HepG2 (cell line): ENCODE data around the gene ADM. TPM values are rescaled to one million over a fixed set of nuclear protein-coding genes. Genes with fewer than 3 reads are reported as not detected.

Source experiments
- BHLHE40 ChIP-seq: IDR thresholded peaks from 2 replicates; pipeline ENCODE4 v1.6.1; 2011; ENCODE audit warnings: low read length, improper control_type of control experiment
- E2F1 ChIP-seq: sonication (generic); formaldehyde crosslinking; IDR thresholded peaks from 2 replicates; pipeline ENCODE4 v1.5.0; 2020; ENCODE audit warnings: missing genetic modification reagents
- GATAD2A ChIP-seq: IDR thresholded peaks from 2 replicates; pipeline ENCODE4 v1.6.1; 2016
- KLF9 ChIP-seq: IDR thresholded peaks from 2 replicates; pipeline ENCODE4 v1.6.1; 2016; ENCODE audit warnings: low read depth
- NAIF1 ChIP-seq: sonication (generic); formaldehyde crosslinking; IDR thresholded peaks from 2 replicates; pipeline ENCODE4 v1.5.0; 2020; ENCODE audit warnings: mild to moderate bottlenecking, missing genetic modification reagents, borderline replicate concordance
- PBX3 ChIP-seq: sonication (generic); formaldehyde crosslinking; IDR thresholded peaks from 2 replicates; pipeline ENCODE4 v1.8.1; 2023; ENCODE audit warnings: missing genetic modification reagents, inconsistent platforms, borderline replicate concordance
- RAD21 ChIP-seq: fragments of 450-650 bp; formaldehyde crosslinking; IDR thresholded peaks from 2 replicates; pipeline ENCODE4 v1.5.0; 2020; ENCODE audit warnings: mild to moderate bottlenecking
- SPEN ChIP-seq: sonication (generic); formaldehyde crosslinking; IDR thresholded peaks from 2 replicates; pipeline ENCODE4 v1.5.1; 2020; ENCODE audit warnings: low read depth, mild to moderate bottlenecking, missing genetic modification reagents
- ZBTB3 ChIP-seq: sonication (generic); formaldehyde crosslinking; IDR thresholded peaks from 2 replicates; pipeline ENCODE4 v1.4.0; 2020; ENCODE audit warnings: low read depth, mild to moderate bottlenecking, moderate library complexity, missing genetic modification reagents, borderline replicate concordance
- ZNF510 ChIP-seq: sonication (generic); formaldehyde crosslinking; IDR thresholded peaks from 2 replicates; pipeline ENCODE4 v1.4.0; 2020; ENCODE audit warnings: low read depth, mild to moderate bottlenecking, missing genetic modification reagents
- ZNF576 ChIP-seq: sonication (generic); formaldehyde crosslinking; IDR thresholded peaks from 2 replicates; pipeline ENCODE4 v1.4.0; 2020; ENCODE audit warnings: mild to moderate bottlenecking, missing genetic modification reagents
- polyA plus RNA-seq, 8 experiments: library from polyadenylated mRNA; depleted of rRNA in 3 of 8; stranded (reverse) in 7 of 8; unstranded in 1 of 8; fragments of >200 nt; fragmentation: Illumina TruSeq in 4 of 8; extraction: Trizol in 4 of 8; gene quantifications; 2 replicates each; pipeline versions ENCODE4 v1.2.1 to v1.2.3, GENCODE V29; 2011 to 2016; ENCODE audit warnings: low read depth in 4 of 8, missing spikeins in 1 of 8, mixed read lengths in 1 of 8; ENCODE audit not compliant: insufficient read depth in 1 of 8
- total RNA-seq, 5 experiments: library from RNA; depleted of rRNA; stranded (reverse); fragments of >200 nt; fragmentation: Illumina TruSeq; extraction: Trizol; gene quantifications; 2 replicates each; pipeline ENCODE4 v1.2.3, GENCODE V29; 2016; ENCODE audit warnings: low read depth in 1 of 5
- TF ChIP-seq, protein P1 (sequence below): sonication (generic); formaldehyde crosslinking; IDR thresholded peaks from 2 replicates; pipeline ENCODE4 v1.4.0; 2020; ENCODE audit warnings: missing genetic modification reagents
- TF ChIP-seq, protein P2 (sequence below): sonication (generic); formaldehyde crosslinking; IDR thresholded peaks from 2 replicates; pipeline ENCODE4 v1.4.0; 2020; ENCODE audit warnings: mild to moderate bottlenecking, missing genetic modification reagents
- TF ChIP-seq, protein P3 (sequence below): sonication (generic); formaldehyde crosslinking; IDR thresholded peaks from 2 replicates; pipeline ENCODE4 v1.8.0; 2022; ENCODE audit warnings: missing genetic modification reagents, mild to moderate bottlenecking, inconsistent platforms, borderline replicate concordance
- TF ChIP-seq, protein P4 (sequence below): sonication (generic); formaldehyde crosslinking; IDR thresholded peaks from 2 replicates; pipeline ENCODE4 v1.5.0; 2020; ENCODE audit warnings: mild to moderate bottlenecking, missing genetic modification reagents

Gene ADM
- total and polyA plus RNA-seq, 2 of the 13 experiments (the other 11 are each of a cell fraction or from before 2014, with no cell fraction given), result 10.7 to 26.1 TPM

DNA sequence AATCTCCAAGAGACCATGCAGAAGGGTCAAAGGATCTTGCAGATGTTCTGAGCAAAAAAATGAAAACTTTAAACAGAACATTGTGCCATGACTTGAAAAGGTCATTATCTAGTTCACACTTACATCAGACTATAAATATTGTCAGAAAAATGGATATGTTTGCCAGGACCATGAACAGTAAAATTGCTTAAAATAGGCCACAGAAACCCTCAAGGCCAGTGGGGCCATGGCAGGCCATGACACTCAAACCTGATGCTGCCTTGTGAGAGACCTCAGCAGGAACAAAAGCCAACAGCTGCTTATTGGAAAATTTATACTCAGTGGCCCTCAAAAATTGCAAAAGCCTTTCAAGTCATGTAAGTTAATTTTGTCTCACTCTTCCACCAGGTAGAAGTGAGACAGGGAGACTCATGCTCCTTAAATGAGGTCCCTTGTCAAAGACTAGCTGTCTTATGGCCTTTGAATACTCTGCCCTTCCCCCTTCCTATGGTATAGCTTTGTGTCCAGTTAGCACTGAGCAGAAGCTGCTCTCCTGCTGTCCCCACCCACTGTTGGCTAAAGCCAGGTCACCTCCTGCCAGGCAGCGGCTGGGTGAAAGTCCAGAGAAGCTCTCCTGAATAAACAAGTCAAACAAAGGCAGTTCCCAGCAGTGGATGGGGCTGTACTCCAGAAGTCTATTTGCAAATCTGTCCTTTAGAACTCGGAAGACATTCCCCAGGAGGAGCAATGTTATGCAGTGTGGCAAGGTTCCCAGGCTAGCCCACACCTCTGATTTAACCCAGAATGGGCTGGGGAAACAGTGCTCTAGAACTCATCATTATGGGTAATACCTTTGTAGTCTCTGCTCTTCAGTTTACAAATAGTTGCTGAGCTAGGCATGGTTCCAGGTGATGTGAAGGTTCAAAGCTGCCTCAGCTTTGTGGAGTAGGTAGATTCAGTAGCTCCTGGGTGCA is 21.4 kb downstream of the ADM start (continued):
- TF ChIP-seq ZNF576 (CRISPR knock-in tag), result no peak
- peak; percentile 92 for TF ChIP-seq GATAD2A
- TF ChIP-seq SPEN (CRISPR knock-in tag), result peak; percentile 35; the same call in 1 of the 2 replicates
- TF ChIP-seq RAD21 (CRISPR knock-in tag), result peak; percentile 70
- no peak for TF ChIP-seq E2F1
- TF ChIP-seq, protein P1, sequence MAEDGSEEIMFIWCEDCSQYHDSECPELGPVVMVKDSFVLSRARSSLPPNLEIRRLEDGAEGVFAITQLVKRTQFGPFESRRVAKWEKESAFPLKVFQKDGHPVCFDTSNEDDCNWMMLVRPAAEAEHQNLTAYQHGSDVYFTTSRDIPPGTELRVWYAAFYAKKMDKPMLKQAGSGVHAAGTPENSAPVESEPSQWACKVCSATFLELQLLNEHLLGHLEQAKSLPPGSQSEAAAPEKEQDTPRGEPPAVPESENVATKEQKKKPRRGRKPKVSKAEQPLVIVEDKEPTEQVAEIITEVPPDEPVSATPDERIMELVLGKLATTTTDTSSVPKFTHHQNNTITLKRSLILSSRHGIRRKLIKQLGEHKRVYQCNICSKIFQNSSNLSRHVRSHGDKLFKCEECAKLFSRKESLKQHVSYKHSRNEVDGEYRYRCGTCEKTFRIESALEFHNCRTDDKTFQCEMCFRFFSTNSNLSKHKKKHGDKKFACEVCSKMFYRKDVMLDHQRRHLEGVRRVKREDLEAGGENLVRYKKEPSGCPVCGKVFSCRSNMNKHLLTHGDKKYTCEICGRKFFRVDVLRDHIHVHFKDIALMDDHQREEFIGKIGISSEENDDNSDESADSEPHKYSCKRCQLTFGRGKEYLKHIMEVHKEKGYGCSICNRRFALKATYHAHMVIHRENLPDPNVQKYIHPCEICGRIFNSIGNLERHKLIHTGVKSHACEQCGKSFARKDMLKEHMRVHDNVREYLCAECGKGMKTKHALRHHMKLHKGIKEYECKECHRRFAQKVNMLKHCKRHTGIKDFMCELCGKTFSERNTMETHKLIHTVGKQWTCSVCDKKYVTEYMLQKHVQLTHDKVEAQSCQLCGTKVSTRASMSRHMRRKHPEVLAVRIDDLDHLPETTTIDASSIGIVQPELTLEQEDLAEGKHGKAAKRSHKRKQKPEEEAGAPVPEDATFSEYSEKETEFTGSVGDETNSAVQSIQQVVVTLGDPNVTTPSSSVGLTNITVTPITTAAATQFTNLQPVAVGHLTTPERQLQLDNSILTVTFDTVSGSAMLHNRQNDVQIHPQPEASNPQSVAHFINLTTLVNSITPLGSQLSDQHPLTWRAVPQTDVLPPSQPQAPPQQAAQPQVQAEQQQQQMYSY (CRISPR knock-in tag), result no peak
- TF ChIP-seq BHLHE40, result no peak
- TF ChIP-seq, protein P2, sequence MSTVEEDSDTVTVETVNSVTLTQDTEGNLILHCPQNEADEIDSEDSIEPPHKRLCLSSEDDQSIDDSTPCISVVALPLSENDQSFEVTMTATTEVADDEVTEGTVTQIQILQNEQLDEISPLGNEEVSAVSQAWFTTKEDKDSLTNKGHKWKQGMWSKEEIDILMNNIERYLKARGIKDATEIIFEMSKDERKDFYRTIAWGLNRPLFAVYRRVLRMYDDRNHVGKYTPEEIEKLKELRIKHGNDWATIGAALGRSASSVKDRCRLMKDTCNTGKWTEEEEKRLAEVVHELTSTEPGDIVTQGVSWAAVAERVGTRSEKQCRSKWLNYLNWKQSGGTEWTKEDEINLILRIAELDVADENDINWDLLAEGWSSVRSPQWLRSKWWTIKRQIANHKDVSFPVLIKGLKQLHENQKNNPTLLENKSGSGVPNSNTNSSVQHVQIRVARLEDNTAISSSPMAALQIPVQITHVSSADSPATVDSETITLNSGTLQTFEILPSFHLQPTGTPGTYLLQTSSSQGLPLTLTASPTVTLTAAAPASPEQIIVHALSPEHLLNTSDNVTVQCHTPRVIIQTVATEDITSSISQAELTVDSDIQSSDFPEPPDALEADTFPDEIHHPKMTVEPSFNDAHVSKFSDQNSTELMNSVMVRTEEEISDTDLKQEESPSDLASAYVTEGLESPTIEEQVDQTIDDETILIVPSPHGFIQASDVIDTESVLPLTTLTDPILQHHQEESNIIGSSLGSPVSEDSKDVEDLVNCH (CRISPR knock-in tag), result no peak
- TF ChIP-seq, protein P3, sequence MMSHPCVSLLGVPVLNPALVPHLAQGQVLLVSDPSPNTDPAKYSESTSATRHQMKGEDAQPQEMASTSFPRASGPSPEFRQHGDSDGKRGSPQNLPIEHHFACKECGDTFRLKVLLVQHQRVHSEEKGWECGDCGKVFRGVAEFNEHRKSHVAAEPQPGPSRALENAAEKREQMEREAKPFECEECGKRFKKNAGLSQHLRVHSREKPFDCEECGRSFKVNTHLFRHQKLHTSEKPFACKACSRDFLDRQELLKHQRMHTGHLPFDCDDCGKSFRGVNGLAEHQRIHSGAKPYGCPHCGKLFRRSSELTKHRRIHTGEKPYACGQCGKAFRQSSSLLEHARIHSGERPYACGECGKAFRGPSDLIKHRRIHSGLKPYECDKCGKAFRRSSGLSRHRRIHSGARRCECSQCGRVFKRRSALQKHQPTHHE (CRISPR knock-in tag), result peak; percentile 51; the same call in 1 of the 2 replicates
- TF ChIP-seq, protein P4, sequence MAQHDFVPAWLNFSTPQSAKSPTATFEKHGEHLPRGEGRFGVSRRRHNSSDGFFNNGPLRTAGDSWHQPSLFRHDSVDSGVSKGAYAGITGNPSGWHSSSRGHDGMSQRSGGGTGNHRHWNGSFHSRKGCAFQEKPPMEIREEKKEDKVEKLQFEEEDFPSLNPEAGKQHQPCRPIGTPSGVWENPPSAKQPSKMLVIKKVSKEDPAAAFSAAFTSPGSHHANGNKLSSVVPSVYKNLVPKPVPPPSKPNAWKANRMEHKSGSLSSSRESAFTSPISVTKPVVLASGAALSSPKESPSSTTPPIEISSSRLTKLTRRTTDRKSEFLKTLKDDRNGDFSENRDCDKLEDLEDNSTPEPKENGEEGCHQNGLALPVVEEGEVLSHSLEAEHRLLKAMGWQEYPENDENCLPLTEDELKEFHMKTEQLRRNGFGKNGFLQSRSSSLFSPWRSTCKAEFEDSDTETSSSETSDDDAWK (CRISPR knock-in tag), result no peak
- TF ChIP-seq ZBTB3 (CRISPR knock-in tag), result no peak
- no peak; the same call in 1 of the 2 replicates for TF ChIP-seq KLF9 (CRISPR knock-in tag)
- no peak for TF ChIP-seq ZNF510
- no peak for TF ChIP-seq PBX3 (CRISPR knock-in tag)
- no peak for TF ChIP-seq NAIF1 (CRISPR knock-in tag)
